Ishikawa (cell line): ENCODE results near the gene DUS1L.

ENCODE experiments used
- CEBPB ChIP-seq: IDR thresholded peaks from 2 replicates; pipeline ENCODE4 v1.6.1; 2012
- CREB1 ChIP-seq: IDR thresholded peaks from 2 replicates; pipeline ENCODE4 v1.6.1; 2012; ENCODE audit warnings: low read depth
- EGR1 ChIP-seq: IDR thresholded peaks from 2 replicates; pipeline ENCODE4 v1.6.1; 2012
- EP300 ChIP-seq: IDR thresholded peaks from 2 replicates; pipeline ENCODE4 v1.6.1; 2012; ENCODE audit warnings: borderline replicate concordance
- FOXM1 ChIP-seq: IDR thresholded peaks from 2 replicates; pipeline ENCODE4 v1.6.1; 2012; ENCODE audit warnings: low read depth, borderline replicate concordance
- NFIC ChIP-seq: IDR thresholded peaks from 2 replicates; pipeline ENCODE4 v1.6.1; 2012
- RAD21 ChIP-seq: IDR thresholded peaks from 2 replicates; pipeline ENCODE4 v1.6.1; 2012; ENCODE audit warnings: low read depth
- TAF1 ChIP-seq: IDR thresholded peaks from 2 replicates; pipeline ENCODE4 v1.6.1; 2012; ENCODE audit warnings: low read depth, mild to moderate bottlenecking
- TCF12 ChIP-seq: IDR thresholded peaks from 2 replicates; pipeline ENCODE4 v1.6.1; 2012; ENCODE audit warnings: low read depth
- TEAD4 ChIP-seq: IDR thresholded peaks from 2 replicates; pipeline ENCODE4 v1.6.1; 2012
- USF1 ChIP-seq: IDR thresholded peaks from 2 replicates; pipeline ENCODE4 v1.6.1; 2012
- YY1 ChIP-seq: IDR thresholded peaks from 2 replicates; pipeline ENCODE4 v1.6.1; 2012; ENCODE audit warnings: low read depth
- ZBTB7A ChIP-seq: IDR thresholded peaks from 2 replicates; pipeline ENCODE4 v1.6.1; 2012; ENCODE audit warnings: low read depth
- TF ChIP-seq, protein P1 (sequence below): IDR thresholded peaks from 2 replicates; pipeline ENCODE4 v1.6.1; 2012
- TF ChIP-seq, protein P2 (sequence below): IDR thresholded peaks from 2 replicates; pipeline ENCODE4 v1.6.1; 2012; ENCODE audit warnings: low read depth, mild to moderate bottlenecking

The DUS1L gene

DNA sequence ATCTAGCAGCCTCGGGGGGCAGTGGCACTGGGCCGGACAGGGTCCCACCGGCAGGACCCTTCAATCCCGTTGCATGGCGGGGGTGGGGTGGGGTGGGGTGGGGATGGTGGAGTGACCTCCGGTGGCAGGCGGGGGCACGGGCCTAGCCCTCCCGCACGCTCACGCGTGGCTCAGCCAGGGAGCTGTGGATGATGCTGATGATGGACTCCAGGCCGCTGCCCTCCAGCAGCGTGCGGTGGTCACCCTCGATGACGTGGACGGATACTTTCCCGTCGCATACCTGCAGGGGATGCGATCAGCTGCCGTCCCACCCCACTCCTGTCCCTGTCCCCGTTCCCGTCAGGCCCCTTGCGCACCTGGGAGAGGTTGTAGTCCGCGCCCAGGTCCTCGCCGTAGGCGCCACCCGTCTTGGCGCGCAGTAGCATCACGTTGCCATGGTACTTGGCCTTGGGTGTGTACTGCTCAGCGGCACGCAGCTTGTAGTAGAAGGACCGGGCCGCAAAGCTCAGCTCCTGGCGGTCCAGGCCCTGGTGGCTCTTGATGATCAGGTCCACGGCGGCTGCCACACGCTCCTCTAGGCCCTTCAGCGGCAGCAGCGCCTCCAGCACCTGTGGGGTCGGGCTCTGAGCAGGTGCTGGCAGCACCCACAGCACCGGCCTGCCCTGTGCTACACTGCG, 13.5 kb upstream of the DUS1L start:
- TF ChIP-seq TCF12: no peak
- no peak for TF ChIP-seq USF1
- no peak for TF ChIP-seq EGR1
- no peak for TF ChIP-seq FOXM1
- TF ChIP-seq NFIC: no peak
- no peak for TF ChIP-seq CREB1
- no peak for TF ChIP-seq ZBTB7A

DNA sequence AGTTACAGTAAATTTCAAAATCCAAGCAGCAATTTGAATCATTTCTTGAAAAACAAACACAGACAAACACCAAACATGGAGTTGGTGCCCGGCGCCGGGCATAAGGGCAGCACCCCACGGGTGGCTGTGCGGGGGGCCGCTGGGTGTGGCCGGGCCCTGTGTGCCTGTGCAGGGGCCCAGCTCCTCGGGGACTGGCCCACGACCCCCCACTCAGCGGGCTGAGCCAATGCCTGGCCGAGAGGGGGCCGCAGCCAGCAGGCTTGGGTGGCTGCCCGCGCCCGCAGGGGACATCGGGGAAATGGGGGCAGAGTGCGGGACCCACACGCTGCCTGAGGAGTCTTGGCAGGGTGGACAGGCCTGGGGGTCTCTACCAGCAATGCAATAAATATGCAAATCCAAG, 12.8 kb upstream of the DUS1L start:
- TF ChIP-seq RAD21: no peak
- TF ChIP-seq NFIC: no peak
- TF ChIP-seq TEAD4: no peak
- TF ChIP-seq CEBPB: no peak
- TF ChIP-seq, protein P1, sequence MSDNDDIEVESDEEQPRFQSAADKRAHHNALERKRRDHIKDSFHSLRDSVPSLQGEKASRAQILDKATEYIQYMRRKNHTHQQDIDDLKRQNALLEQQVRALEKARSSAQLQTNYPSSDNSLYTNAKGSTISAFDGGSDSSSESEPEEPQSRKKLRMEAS: no peak
- TF ChIP-seq USF1: no peak
- TF ChIP-seq TAF1: no peak
- TF ChIP-seq, protein P2, sequence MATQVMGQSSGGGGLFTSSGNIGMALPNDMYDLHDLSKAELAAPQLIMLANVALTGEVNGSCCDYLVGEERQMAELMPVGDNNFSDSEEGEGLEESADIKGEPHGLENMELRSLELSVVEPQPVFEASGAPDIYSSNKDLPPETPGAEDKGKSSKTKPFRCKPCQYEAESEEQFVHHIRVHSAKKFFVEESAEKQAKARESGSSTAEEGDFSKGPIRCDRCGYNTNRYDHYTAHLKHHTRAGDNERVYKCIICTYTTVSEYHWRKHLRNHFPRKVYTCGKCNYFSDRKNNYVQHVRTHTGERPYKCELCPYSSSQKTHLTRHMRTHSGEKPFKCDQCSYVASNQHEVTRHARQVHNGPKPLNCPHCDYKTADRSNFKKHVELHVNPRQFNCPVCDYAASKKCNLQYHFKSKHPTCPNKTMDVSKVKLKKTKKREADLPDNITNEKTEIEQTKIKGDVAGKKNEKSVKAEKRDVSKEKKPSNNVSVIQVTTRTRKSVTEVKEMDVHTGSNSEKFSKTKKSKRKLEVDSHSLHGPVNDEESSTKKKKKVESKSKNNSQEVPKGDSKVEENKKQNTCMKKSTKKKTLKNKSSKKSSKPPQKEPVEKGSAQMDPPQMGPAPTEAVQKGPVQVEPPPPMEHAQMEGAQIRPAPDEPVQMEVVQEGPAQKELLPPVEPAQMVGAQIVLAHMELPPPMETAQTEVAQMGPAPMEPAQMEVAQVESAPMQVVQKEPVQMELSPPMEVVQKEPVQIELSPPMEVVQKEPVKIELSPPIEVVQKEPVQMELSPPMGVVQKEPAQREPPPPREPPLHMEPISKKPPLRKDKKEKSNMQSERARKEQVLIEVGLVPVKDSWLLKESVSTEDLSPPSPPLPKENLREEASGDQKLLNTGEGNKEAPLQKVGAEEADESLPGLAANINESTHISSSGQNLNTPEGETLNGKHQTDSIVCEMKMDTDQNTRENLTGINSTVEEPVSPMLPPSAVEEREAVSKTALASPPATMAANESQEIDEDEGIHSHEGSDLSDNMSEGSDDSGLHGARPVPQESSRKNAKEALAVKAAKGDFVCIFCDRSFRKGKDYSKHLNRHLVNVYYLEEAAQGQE: no peak
- no peak for TF ChIP-seq ZBTB7A
- TF ChIP-seq FOXM1: no peak
- TF ChIP-seq EGR1: no peak
- TF ChIP-seq YY1: no peak
- no peak for TF ChIP-seq CREB1
- TF ChIP-seq TCF12: no peak
- no peak for TF ChIP-seq EP300

DNA sequence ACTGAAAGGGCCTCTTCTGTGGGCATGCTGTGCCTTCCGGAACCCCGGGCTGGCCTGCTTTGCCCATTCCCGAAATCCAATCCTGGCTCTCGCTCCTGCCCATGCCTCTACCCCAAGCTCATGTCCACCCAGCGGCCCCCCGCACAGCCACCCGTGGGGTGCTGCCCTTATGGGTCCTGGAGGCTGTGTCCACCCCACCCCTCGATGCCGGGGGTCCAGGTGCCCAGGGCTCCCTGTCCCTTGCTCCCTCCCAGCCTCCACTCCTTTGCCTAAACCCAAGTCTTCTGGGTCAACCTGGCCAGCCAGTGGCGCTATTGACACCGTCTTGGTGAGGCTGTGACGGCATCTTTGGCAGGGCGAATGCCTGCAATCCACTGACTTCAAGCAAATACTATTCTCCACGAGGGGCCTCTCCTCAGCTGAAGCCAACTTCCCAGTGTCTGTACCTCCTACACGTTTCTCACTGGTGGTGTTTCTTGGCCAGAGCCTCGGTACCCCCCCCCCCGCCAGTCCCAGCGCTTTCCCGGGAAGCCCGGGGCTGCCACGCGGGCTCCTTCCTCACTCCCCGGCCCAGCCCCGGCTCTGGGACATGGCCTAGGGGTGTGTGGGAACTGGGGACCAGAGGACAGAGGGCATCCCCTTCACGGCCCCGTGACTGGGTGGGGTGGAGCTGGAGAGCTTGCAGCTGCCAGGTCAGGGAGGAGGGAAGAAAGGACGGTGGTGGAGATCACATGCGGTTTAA, 12.2 kb upstream of the DUS1L start:
- TF ChIP-seq CEBPB (no peak), TCF12 (no peak), CREB1 (no peak), EP300 (no peak), USF1 (no peak), FOXM1 (no peak), TEAD4 (no peak), ZBTB7A (no peak), RAD21 (no peak), YY1 (no peak), TAF1 (no peak), NFIC (no peak)
- TF ChIP-seq, protein P2: no peak

DNA sequence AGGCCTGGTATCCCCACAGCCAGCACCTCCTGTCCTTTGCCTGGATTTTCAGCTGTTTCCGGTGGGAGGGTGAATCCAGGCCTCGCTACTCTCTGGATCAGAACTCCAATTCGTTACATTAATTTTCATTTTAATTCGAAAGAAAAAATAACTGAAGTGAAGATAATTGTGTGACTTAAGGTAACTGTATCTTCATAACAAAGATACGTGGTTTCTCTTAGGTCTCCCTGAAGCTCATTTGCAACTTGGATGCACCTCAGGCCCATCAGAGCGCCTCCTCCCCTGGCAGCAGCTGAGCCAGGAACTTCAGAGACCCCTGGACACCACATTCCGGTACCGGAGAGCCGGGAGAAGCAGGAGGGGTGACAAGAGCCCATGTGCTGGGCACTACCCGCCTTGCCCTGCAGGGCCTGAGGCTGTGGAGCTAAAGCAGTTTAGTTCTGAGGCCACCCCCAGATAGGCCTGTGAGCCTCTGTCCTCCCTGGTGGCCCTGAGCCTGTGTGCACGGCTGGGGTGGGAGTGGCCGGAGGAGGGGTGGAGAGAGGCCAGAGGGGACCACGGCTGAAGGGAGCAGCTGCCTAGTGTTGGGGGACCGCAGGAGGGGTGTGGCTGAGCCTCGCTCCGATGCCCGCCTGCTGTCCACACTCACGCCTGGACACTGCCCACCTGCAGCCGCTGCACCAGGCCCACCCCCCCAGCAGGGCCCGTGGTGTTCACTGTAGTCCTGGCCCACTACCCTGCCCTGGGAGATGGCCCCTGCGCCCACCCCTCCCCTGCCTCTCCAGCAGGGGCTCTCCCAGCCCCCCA, 11.4 kb upstream of the DUS1L start:
- no peak for TF ChIP-seq EP300
- TF ChIP-seq TCF12: no peak
- TF ChIP-seq, protein P2: no peak
- TF ChIP-seq CEBPB: no peak
- TF ChIP-seq RAD21: no peak
- no peak for TF ChIP-seq EGR1
- TF ChIP-seq ZBTB7A: no peak
- TF ChIP-seq CREB1: no peak
- no peak for TF ChIP-seq YY1
- TF ChIP-seq FOXM1: no peak
- no peak for TF ChIP-seq NFIC
- TF ChIP-seq TEAD4: no peak
- TF ChIP-seq USF1: no peak
- TF ChIP-seq, protein P1: no peak
- no peak for TF ChIP-seq TAF1
